A549 treated with Hydrocortisone at 1 μM for 4 hours (cell line): ENCODE results near the gene FAM149B1. TPM values are rescaled to one million over a fixed set of nuclear protein-coding genes. Genes with fewer than 3 reads are reported as not detected.

ENCODE experiments used
- total RNA-seq: library from RNA; stranded (reverse); fragments of 200-300 nt; extraction: Qiagen RNA extraction; gene quantifications from 5 replicates; pipeline ENCODE4 v1.2.3, GENCODE V29; 2022

FAM149B1 gene
- 7.0 to 9.2 TPM (median 7.5 TPM) in 5 replicates for total RNA-seq

GRCh38 chr10:73167783-73168464 lies at the start of gene FAM149B1, which contains the start of gene ECD:
TSS of gene FAM149B1 (plus strand) at chr10:73168119. CDS start at chr10:73168340, 221 bp downstream.
TSS of gene ECD (minus strand) at chr10:73168008. CDS start at chr10:73163937, 4,071 bp downstream.

GRCh38 chr10:73246646-73247508 lies 79.0 kb downstream of the FAM149B1 start, which contains the start of gene DNAJC9:
TSS of gene DNAJC9 (minus strand) at chr10:73247255. CDS start at chr10:73247189, 66 bp downstream.

DNA sequence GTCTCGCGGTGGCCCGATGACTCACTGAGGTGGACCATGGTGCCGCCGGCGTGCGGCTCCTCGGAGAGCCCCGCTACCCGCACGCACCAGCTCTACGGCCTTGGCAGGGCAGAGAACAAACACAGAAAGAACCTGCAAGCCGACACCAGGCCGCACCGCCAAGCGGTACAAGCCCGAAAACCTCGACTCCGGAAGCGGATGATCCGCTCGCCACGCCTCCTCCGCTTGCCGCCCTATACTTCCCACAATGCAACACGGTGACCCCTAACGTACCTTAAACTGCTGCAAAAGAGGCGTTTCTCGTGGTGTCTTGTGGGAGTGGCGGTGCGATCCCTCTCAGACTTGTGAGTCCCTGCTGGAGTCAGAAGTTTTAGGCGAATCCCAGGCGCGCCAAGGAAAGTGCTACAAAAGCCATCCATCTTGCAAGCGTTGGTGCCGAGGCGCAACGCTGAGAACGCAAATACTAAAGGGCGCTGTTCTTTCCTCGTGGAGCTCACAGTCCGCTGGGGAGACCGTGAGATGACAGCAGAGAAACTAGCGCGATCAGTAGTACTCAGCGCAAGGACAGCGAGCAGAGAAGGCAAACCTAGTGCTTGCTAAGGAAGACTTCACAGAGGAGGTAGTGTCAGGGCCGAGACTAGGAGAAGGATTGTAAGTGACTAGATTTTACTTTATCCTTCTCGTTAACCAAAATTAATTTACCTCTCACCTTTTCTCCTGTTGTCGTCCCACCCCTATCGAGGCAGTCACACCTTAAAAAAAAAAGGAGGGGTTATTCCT lies 84.7 kb downstream of the FAM149B1 start, which contains the start of gene MRPS16:
TSS of gene MRPS16 (minus strand) at position 200 of the 780 bp plus-strand sequence. CDS start at position 38, 162 bp downstream.

Other genes starting within 250 kb of the FAM149B1 start
- not detected in 5 replicates for gene PLA2G12B, start 213.3 kb upstream of the FAM149B1 start, total RNA-seq
- gene P4HA1, start 71.3 kb upstream of the FAM149B1 start, total RNA-seq, result 18.2 to 32.1 TPM (median 22.0 TPM) in 5 replicates
- gene NUDT13, start 57.7 kb upstream of the FAM149B1 start, total RNA-seq, result 2.6 to 3.9 TPM (median 3.4 TPM) in 5 replicates
- 25.0 to 31.0 TPM (median 26.6 TPM) in 5 replicates for gene ECD, start 111 bp upstream of the FAM149B1 start, total RNA-seq
- gene DNAJC9, start 79.1 kb downstream of the FAM149B1 start, total RNA-seq, result 49.0 to 53.3 TPM (median 50.4 TPM) in 5 replicates
- gene MRPS16, start 84.5 kb downstream of the FAM149B1 start, total RNA-seq, result 120 to 198 TPM (median 179 TPM) in 5 replicates
- 0.10 to 0.18 TPM (median 0.12 TPM) in 5 replicates for gene CFAP70, start 190.7 kb downstream of the FAM149B1 start, total RNA-seq
- gene ANXA7, start 245.9 kb downstream of the FAM149B1 start, total RNA-seq, result 113 to 130 TPM (median 115 TPM) in 5 replicates